ENCODE data around the gene C2orf92.
"Not testable (repeated sequence)": the region's sequence is repeated elsewhere in the genome, so short reads cannot be mapped to it uniquely, and the experiment has no call there.

Gene C2orf92

DNA sequence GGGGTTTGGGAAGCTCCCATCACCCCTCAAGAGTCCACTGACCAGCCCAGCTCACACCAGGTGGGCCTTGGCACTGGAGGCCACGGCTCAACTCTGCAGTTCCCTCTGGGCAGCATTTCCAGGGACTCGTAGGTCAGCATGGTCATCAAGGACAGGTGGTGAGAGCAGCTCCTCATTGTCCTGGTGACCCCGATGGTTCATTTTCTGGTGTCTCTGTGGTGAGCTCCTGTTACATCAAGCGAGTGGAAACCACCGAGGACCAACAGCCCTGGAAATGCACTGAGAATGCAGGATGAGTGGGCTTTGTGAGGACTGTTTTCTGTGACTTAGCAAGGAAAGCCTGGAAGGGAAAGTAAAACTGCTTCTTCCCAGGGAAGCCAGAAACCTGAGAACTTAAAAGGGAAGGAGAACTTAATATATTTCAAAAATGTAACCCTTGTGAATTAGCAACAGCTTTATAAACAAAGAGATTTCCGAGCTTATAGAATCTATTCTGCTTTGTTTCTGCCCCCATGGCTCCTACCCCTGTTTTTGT lies 3.2 kb downstream of the C2orf92 start:
- not testable (repeated sequence) for H3K27me3 Mint-ChIP-seq, H3K36me3 Mint-ChIP-seq, H3K9me3 Mint-ChIP-seq, H3K4me1 Mint-ChIP-seq, H3K4me3 Mint-ChIP-seq, H3K27ac Mint-ChIP-seq

GRCh38 chr2:97673182-97673914 lies 3.8 kb downstream of the C2orf92 start:
- Mint-ChIP-seq H3K27ac (peak overlapping the region; percentile 9), H3K9me3 (no peaks in the 10 kb centered on the region), H3K4me3 (peak overlapping the region; percentile 8), H3K4me1 (peaks cover 9% of the 10 kb centered on the region), H3K36me3 (no peaks in the 10 kb centered on the region), H3K27me3 (no peaks in the 10 kb centered on the region)

GRCh38 chr2:97673915-97674283 lies 4.4 kb downstream of the C2orf92 start:
- Mint-ChIP-seq H3K27me3 (no peaks in the 10 kb centered on the region), H3K27ac (peak overlapping the region; percentile 9), H3K9me3 (no peaks in the 10 kb centered on the region), H3K4me3 (peak overlapping the region; percentile 8), H3K36me3 (no peaks in the 10 kb centered on the region), H3K4me1 (peaks cover 9% of the 10 kb centered on the region)

DNA sequence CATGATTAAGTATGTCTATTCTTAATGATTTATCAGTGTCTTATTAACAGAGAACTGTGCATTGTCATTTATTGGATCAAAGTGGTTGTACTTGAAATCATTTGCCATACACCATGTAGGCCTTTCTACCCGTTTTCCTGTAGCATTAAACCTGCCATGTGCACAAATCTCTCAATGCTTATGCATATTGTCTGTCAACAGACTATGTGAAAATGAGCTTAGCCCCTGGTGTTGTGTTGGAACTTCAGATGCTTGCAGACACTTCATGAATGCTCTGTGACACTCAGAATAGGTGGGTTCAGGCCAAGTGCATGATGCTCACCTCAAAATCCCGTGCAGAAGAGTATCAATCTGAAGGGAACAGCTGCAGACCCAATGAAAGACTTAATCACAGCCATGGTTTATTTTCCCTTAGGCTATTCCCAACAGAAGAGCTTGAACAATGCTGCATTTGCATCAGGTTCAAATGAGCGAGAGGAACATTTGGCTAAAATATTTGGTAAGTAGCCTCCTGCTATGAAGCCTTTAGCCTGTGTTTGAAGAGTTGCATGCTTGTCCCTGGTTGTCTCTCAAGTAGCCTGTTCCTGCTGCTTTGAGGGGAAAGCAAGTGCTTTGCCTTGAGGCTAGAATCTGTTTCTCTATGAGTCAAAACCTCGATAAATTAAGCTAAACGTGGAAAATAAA lies 6.1 kb downstream of the C2orf92 start:
- Mint-ChIP-seq H3K36me3 (no peaks in the 10 kb centered on the region), H3K27me3 (no peaks in the 10 kb centered on the region), H3K4me1 (peaks cover 9% of the 10 kb centered on the region), H3K9me3 (no peaks in the 10 kb centered on the region), H3K4me3 (no peak overlapping the region), H3K27ac (no peak overlapping the region)

DNA sequence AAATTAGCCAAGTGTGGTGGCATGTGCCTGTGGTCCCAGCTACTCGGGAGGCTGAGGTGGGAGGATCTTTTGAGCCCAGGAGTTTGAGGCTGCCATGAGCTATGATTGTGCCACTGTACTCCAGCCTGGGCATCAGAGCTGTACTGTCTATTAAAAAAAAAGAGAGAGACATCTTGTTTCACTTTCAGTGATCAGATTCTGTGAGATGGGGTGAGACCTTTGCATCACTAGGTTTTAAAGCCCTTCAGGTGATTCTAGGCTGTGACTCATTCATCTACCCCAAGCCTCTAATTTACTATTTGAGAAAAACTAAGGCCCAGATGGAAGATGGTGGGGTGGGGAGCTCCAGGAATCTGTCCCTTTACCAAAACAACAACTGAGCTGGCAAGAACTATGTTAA lies 7.1 kb downstream of the C2orf92 start:
- Mint-ChIP-seq H3K27ac (no peak overlapping the region), H3K27me3 (no peaks in the 10 kb centered on the region), H3K4me3 (no peak overlapping the region), H3K9me3 (no peaks in the 10 kb centered on the region), H3K4me1 (peaks cover 9% of the 10 kb centered on the region), H3K36me3 (no peaks in the 10 kb centered on the region)

GRCh38 chr2:97677480-97677879 lies 8.0 kb downstream of the C2orf92 start:
- Mint-ChIP-seq H3K36me3 (no peaks in the 10 kb centered on the region), H3K4me3 (no peak overlapping the region), H3K4me1 (peaks cover 9% of the 10 kb centered on the region), H3K27me3 (no peaks in the 10 kb centered on the region), H3K27ac (no peak overlapping the region), H3K9me3 (no peaks in the 10 kb centered on the region)

GRCh38 chr2:97678298-97678697 lies 8.8 kb downstream of the C2orf92 start:
- Mint-ChIP-seq H3K9me3 (no peaks in the 10 kb centered on the region), H3K4me1 (peaks cover 5% of the 10 kb centered on the region)

DNA sequence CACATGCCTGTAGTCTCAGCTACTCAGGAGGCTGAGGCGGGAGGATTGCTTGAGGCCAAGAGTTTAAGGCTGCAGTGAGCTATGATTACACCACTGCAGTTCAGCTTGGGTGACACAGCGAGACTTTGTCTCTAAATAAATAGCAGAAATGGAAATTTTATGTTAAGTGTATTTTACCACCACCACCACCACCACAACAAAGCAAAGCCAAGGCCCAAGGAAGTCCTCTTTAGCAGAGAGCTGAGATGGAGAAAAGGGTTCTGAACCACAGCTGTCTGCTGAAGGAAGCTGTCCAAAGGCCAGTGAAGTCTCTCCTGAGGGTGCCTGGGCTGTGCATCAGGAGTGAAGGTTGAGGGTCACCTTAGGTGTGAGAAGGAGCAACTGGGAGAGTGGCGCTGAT lies 17.7 kb downstream of the C2orf92 start:
- H3K27ac Mint-ChIP-seq, H3K36me3 Mint-ChIP-seq, H3K27me3 Mint-ChIP-seq, H3K9me3 Mint-ChIP-seq, H3K4me3 Mint-ChIP-seq, H3K4me1 Mint-ChIP-seq: not testable (repeated sequence)

More at GRCh38 chr2:97678298-97678697, 8.8 kb downstream of the C2orf92 start:
- Mint-ChIP-seq H3K4me3 (no peak overlapping the region), H3K36me3 (no peaks in the 10 kb centered on the region), H3K27ac (no peak overlapping the region), H3K27me3 (no peaks in the 10 kb centered on the region)

DNA sequence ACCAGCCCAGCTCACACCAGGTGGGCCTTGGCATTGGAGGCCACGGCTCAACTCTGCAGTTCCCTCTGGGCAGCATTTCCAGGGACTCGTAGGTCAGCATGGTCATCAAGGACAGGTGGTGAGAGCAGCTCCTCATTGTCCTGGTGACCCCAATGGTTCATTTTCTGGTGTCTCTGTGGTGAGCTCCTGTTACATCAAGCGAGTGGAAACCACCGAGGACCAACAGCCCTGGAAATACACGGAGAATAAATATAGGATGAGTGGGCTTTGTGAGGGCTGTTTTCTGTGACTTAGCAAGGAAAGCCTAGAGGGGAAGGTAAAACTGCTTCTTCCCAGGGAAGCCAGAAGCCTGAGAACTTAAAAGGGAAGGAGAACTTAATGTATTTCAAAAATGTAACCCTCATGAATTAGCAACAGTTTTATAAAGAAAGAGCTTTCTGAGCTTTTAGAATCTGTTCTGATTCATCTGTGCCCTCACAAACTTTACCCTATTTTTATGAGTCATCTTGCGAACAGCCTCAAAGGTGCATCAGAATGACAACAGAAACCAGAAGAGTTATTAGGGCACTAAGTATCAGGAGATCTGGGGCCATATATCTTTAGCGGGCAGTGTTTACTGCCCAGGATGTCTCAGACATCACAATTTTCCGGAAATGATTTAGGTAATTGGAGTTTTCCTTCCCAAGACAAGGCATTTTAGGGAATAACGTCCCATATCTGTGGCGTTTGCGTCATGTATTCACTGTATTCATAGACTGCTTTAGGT lies 18.7 kb downstream of the C2orf92 start:
- H3K9me3 Mint-ChIP-seq: no peaks in the 10 kb centered on the region
- no peaks in the 10 kb centered on the region for H3K27me3 Mint-ChIP-seq
- H3K4me3 Mint-ChIP-seq: no peak overlapping the region
- peaks cover 7% of the 10 kb centered on the region for H3K4me1 Mint-ChIP-seq
- no peak overlapping the region for H3K27ac Mint-ChIP-seq
- no peaks in the 10 kb centered on the region for H3K36me3 Mint-ChIP-seq

- Mint-ChIP-seq H3K27ac (no peak overlapping the region), H3K27me3 (no peaks in the 10 kb centered on the region), H3K36me3 (no peaks in the 10 kb centered on the region), H3K4me3 (no peak overlapping the region), H3K9me3 (no peaks in the 10 kb centered on the region), H3K4me1 (peaks cover 7% of the 10 kb centered on the region)
These were observed 21.7 kb downstream of the C2orf92 start for GRCh38 chr2:97691166-97691565.

GRCh38 chr2:97693476-97693875 lies 24.0 kb downstream of the C2orf92 start:
- Mint-ChIP-seq H3K4me3 (no peak overlapping the region), H3K27ac (no peak overlapping the region), H3K9me3 (no peaks in the 10 kb centered on the region), H3K36me3 (no peaks in the 10 kb centered on the region), H3K27me3 (no peaks in the 10 kb centered on the region), H3K4me1 (peaks cover 13% of the 10 kb centered on the region)

DNA sequence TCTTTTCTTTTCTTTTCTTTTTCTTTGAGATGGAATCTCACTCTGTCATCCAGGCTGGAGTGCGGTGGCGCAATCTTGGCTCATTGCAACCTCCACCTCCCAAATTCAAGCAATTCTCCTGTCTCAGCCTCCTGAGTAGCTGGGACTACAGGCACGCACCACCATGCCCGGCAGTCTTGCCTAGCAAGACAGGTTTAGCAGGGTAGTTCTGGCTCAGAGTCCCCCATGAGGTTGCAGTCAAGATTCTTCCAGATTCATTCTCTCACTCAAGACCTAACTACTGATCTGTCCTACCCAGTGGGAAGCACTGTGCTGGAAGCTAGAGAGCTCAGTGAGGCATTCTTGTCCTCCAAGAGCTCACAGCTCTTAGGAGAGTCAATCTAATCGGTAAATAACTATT lies 26.2 kb downstream of the C2orf92 start:
- no peak overlapping the region for H3K27ac Mint-ChIP-seq
- no peaks in the 10 kb centered on the region for H3K36me3 Mint-ChIP-seq
- no peak overlapping the region for H3K4me3 Mint-ChIP-seq
- H3K4me1 Mint-ChIP-seq: peaks cover 10% of the 10 kb centered on the region
- no peaks in the 10 kb centered on the region for H3K27me3 Mint-ChIP-seq
- no peaks in the 10 kb centered on the region for H3K9me3 Mint-ChIP-seq

DNA sequence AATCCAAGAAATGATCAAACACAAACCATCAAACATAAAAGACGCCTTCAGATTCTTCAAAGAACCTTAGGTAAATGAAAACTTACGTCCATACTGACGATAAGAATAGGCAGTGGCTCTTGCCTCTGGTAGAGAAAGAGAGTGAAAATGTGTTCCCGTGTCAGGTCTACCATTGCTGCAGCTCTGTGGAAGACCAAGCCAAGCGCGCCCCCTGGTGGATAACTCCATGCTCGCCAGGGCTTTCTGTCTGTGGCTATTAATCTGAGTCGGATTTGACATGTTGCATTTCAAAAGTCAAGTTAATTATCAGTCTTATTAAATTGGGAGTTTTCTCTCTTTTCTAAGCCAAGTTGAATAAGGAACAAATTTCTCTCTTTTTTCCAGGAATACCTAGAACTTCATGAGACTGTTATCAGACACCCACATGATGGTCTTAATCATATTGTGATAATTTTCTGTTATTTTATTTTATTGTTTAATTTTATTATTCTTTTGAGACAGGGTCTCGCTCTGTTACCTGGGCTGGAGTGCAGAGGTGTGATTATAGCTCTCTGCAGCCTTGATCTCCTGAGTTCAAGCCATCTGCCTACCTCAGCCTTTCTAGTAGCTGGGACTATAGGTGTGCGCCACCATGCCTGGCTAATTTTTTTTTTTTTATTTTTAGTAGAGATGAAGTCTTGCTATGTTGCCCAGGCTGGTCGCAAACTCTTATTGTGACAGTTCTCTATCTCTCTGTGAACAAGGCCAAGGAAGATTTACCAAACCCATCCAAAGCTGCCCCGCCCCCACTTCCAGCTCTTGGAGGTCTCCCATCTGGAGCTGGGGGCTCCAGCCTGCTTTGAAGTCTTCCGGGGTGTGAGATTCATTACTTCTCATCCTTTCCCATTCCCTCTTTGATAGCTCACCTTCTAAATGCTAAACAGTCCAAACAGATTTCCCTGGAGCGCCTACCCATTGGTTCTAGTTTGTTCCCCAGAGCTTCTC lies 28.0 kb downstream of the C2orf92 start:
- no peak overlapping the region for H3K27ac Mint-ChIP-seq
- H3K27me3 Mint-ChIP-seq: no peaks in the 10 kb centered on the region
- no peak overlapping the region for H3K4me3 Mint-ChIP-seq

GRCh38 chr2:97698530-97698929 lies 29.0 kb downstream of the C2orf92 start:
- Mint-ChIP-seq H3K27me3 (no peaks in the 10 kb centered on the region), H3K27ac (no peak overlapping the region), H3K4me1 (peaks cover 10% of the 10 kb centered on the region), H3K9me3 (no peaks in the 10 kb centered on the region), H3K36me3 (no peaks in the 10 kb centered on the region), H3K4me3 (no peak overlapping the region)

More for the DNA sequence above, 28.0 kb downstream of the C2orf92 start:
- Mint-ChIP-seq H3K4me1 (peaks cover 10% of the 10 kb centered on the region), H3K9me3 (no peaks in the 10 kb centered on the region), H3K36me3 (no peaks in the 10 kb centered on the region)

All from activated naive CD4-positive, alpha-beta T cell treated with anti-CD3 and anti-CD28 coated beads, Interleukin-2, amount 50 U/mL, for 24 hours (primary cell).